GM13977 (cell line): ENCODE measurements around the gene PROC.

Experiments used
- DNase-seq: peaks from one replicate; pipeline ENCODE4 v3.0.0; 2012; ENCODE audit warnings: low spot score
- in situ Hi-C: fragments of 300-500 bp; cut with MboI; formaldehyde crosslinking; loops from one replicate; pipeline ENCODE4 v1.12.0; 2022; ENCODE audit warnings: low sequenced_read_pairs, low pct_unique_long_range_greater_than_20kb, mixed read lengths, inconsistent platforms; ENCODE audit not compliant: unreplicated experiment
- TF ChIP-seq, protein P1 (sequence below): IDR thresholded peaks from 2 replicates; pipeline ENCODE4 v1.5.1; 2012; ENCODE audit warnings: mild to moderate bottlenecking, control low read depth; ENCODE audit not compliant: insufficient read depth; ENCODE audit errors: extremely low read depth, missing control alignments

Gene PROC

DNA sequence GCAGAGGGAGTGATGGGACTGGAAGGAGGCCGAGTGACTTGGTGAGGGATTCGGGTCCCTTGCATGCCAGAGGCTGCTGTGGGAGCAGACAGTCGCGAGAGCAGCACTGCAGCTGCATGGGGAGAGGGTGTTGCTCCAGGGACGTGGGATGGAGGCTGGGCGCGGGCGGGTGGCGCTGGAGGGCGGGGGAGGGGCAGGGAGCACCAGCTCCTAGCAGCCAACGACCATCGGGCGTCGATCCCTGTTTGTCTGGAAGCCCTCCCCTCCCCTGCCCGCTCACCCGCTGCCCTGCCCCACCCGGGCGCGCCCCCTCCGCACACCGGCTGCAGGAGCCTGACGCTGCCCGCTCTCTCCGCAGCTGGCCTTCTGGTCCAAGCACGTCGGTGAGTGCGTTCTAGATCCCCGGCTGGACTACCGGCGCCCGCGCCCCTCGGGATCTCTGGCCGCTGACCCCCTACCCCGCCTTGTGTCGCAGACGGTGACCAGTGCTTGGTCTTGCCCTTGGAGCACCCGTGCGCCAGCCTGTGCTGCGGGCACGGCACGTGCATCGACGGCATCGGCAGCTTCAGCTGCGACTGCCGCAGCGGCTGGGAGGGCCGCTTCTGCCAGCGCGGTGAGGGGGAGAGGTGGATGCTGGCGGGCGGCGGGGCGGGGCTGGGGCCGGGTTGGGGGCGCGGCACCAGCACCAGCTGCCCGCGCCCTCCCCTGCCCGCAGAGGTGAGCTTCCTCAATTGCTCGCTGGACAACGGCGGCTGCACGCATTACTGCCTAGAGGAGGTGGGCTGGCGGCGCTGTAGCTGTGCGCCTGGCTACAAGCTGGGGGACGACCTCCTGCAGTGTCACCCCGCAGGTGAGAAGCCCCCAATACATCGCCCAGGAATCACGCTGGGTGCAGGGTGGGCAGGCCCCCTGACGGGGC, 4.6 kb downstream of the PROC start:
- peak; percentile 49 for DNase-seq
- TF ChIP-seq, protein P1, sequence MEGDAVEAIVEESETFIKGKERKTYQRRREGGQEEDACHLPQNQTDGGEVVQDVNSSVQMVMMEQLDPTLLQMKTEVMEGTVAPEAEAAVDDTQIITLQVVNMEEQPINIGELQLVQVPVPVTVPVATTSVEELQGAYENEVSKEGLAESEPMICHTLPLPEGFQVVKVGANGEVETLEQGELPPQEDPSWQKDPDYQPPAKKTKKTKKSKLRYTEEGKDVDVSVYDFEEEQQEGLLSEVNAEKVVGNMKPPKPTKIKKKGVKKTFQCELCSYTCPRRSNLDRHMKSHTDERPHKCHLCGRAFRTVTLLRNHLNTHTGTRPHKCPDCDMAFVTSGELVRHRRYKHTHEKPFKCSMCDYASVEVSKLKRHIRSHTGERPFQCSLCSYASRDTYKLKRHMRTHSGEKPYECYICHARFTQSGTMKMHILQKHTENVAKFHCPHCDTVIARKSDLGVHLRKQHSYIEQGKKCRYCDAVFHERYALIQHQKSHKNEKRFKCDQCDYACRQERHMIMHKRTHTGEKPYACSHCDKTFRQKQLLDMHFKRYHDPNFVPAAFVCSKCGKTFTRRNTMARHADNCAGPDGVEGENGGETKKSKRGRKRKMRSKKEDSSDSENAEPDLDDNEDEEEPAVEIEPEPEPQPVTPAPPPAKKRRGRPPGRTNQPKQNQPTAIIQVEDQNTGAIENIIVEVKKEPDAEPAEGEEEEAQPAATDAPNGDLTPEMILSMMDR, result no peak
- in situ Hi-C loops, result no loop called here

DNA sequence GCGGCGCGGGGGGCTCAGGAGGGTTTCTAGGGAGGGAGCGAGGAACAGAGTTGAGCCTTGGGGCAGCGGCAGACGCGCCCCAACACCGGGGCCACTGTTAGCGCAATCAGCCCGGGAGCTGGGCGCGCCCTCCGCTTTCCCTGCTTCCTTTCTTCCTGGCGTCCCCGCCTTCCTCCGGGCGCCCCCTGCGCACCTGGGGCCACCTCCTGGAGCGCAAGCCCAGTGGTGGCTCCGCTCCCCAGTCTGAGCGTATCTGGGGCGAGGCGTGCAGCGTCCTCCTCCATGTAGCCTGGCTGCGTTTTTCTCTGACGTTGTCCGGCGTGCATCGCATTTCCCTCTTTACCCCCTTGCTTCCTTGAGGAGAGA, 5.2 kb downstream of the PROC start:
- DNase-seq, result no peak
- TF ChIP-seq, protein P1, result no peak
- in situ Hi-C loops, result no loop called here

DNA sequence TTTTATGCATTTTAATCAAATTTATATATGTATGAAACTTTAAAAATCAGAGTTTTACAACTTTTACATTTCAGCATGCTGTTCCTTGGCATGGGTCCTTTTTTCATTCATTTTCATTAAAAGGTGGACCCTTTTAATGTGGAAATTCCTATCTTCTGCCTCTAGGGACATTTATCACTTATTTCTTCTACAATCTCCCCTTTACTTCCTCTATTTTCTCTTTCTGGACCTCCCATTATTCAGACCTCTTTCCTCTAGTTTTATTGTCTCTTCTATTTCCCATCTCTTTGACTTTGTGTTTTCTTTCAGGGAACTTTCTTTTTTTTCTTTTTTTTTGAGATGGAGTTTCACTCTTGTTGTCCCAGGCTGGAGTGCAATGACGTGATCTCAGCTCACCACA, 5.7 kb downstream of the PROC start:
- DNase-seq, result no peak
- TF ChIP-seq, protein P1, result no peak
- in situ Hi-C loops, result no loop called here

DNA sequence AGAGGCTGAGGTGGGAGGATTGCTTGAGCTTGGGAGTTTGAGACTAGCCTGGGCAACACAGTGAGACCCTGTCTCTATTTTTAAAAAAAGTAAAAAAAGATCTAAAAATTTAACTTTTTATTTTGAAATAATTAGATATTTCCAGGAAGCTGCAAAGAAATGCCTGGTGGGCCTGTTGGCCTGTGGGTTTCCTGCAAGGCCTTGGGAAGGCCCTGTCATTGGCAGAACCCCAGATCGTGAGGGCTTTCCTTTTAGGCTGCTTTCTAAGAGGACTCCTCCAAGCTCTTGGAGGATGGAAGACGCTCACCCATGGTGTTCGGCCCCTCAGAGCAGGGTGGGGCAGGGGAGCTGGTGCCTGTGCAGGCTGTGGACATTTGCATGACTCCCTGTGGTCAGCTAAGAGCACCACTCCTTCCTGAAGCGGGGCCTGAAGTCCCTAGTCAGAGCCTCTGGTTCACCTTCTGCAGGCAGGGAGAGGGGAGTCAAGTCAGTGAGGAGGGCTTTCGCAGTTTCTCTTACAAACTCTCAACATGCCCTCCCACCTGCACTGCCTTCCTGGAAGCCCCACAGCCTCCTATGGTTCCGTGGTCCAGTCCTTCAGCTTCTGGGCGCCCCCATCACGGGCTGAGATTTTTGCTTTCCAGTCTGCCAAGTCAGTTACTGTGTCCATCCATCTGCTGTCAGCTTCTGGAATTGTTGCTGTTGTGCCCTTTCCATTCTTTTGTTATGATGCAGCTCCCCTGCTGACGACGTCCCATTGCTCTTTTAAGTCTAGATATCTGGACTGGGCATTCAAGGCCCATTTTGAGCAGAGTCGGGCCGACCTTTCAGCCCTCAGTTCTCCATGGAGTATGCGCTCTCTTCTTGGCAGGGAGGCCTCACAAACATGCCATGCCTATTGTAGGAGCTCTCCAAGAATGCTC, 6.6 kb downstream of the PROC start:
- TF ChIP-seq, protein P1, result no peak

DNA sequence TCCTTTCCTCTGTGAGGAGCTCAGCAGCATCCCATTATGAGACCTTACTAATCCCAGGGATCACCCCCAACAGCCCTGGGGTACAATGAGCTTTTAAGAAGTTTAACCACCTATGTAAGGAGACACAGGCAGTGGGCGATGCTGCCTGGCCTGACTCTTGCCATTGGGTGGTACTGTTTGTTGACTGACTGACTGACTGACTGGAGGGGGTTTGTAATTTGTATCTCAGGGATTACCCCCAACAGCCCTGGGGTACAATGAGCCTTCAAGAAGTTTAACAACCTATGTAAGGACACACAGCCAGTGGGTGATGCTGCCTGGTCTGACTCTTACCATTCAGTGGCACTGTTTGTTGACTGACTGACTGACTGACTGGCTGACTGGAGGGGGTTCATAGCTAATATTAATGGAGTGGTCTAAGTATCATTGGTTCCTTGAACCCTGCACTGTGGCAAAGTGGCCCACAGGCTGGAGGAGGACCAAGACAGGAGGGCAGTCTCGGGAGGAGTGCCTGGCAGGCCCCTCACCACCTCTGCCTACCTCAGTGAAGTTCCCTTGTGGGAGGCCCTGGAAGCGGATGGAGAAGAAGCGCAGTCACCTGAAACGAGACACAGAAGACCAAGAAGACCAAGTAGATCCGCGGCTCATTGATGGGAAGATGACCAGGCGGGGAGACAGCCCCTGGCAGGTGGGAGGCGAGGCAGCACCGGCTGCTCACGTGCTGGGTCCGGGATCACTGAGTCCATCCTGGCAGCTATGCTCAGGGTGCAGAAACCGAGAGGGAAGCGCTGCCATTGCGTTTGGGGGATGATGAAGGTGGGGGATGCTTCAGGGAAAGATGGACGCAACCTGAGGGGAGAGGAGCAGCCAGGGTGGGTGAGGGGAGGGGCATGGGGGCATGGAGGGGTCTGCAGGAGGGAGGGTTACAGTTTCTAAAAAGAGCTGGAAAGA, 7.6 kb downstream of the PROC start:
- in situ Hi-C loops, result no loop called here
- DNase-seq, result no peak
- TF ChIP-seq, protein P1, result no peak

More for the DNA sequence above, 6.6 kb downstream of the PROC start:
- in situ Hi-C loops, result no loop called here
- DNase-seq, result no peak
